Mesothelial cell of epicardium (in vitro differentiated cells): Measurements from ENCODE around the gene KDM4B. TPM values are rescaled to one million over a fixed set of nuclear protein-coding genes. Genes with fewer than 3 reads are reported as not detected.

Experiments used
- DNase-seq, 2 experiments: peaks; one replicate each; pipeline ENCODE4 v3.0.0; 2021; ENCODE audit warnings: low spot score in 2 of 2; ENCODE audit not compliant: unreplicated experiment in 2 of 2
- H3K27ac Mint-ChIP-seq: 2 replicates; pipeline ENCODE4 v1.8.0; 2021; ENCODE audit warnings: mixed read lengths
- H3K27me3 Mint-ChIP-seq: 2 replicates; pipeline ENCODE4 v1.8.0; 2021; ENCODE audit warnings: low read depth, mixed read lengths
- H3K36me3 Mint-ChIP-seq: 2 replicates; pipeline ENCODE4 v1.8.0; 2021; ENCODE audit warnings: mixed read lengths
- H3K4me1 Mint-ChIP-seq: 2 replicates; pipeline ENCODE4 v1.8.0; 2021; ENCODE audit warnings: mixed read lengths
- H3K4me3 Mint-ChIP-seq: 2 replicates; pipeline ENCODE4 v1.8.0; 2021; ENCODE audit warnings: mild to moderate bottlenecking, moderate library complexity, mixed read lengths
- H3K9me3 Mint-ChIP-seq: 2 replicates; pipeline ENCODE4 v1.8.0; 2021; ENCODE audit warnings: mixed read lengths
- CTCF ChIP-seq: fragments of 200-600 bp; sonication (generic); IDR thresholded peaks from one replicate; pipeline ENCODE4 v1.5.0; 2021; ENCODE audit warnings: antibody characterized with exemption; ENCODE audit not compliant: unreplicated experiment
- total RNA-seq: library from RNA; stranded (reverse); gene quantifications from 3 replicates; pipeline ENCODE4 v1.2.1, GENCODE V29; 2021

The KDM4B gene
- total RNA-seq, 1 donor from 2014 or later, result 80.5 TPM

- no peak for DNase-seq
- Mint-ChIP-seq H3K27ac (no peak overlapping the region), H3K4me1 (peaks cover 30% of the 10 kb centered on the region), H3K9me3 (no peaks in the 10 kb centered on the region), H3K4me3 (no peak overlapping the region), H3K36me3 (peaks cover 15% of the 10 kb centered on the region), H3K27me3 (no peaks in the 10 kb centered on the region)
- TF ChIP-seq CTCF, result no peak
Measured at GRCh38 chr19:5124111-5124855, 155.4 kb downstream of the KDM4B start.

- peaks cover 41% of the 10 kb centered on the region for H3K4me1 Mint-ChIP-seq
- H3K27ac Mint-ChIP-seq, result no peak overlapping the region
- H3K4me3 Mint-ChIP-seq, result no peak overlapping the region
- no peaks in the 10 kb centered on the region for H3K27me3 Mint-ChIP-seq
- peaks cover 14% of the 10 kb centered on the region for H3K36me3 Mint-ChIP-seq
- DNase-seq, result no peak
- no peaks in the 10 kb centered on the region for H3K9me3 Mint-ChIP-seq
- TF ChIP-seq CTCF, result no peak
Measured at GRCh38 chr19:5125376-5125775, 156.5 kb downstream of the KDM4B start.

GRCh38 chr19:5125797-5126497, 157.0 kb downstream of the KDM4B start:
- DNase-seq, result no peak
- Mint-ChIP-seq H3K9me3 (no peaks in the 10 kb centered on the region), H3K27ac (peak overlapping the region; percentile 34), H3K4me3 (no peak overlapping the region), H3K27me3 (no peaks in the 10 kb centered on the region), H3K4me1 (peaks cover 46% of the 10 kb centered on the region), H3K36me3 (peaks cover 14% of the 10 kb centered on the region)
- TF ChIP-seq CTCF, result no peak

- no peak for TF ChIP-seq CTCF
- DNase-seq, result no peak
- Mint-ChIP-seq H3K4me1 (peaks cover 51% of the 10 kb centered on the region), H3K36me3 (peaks cover 12% of the 10 kb centered on the region), H3K27me3 (no peaks in the 10 kb centered on the region), H3K9me3 (no peaks in the 10 kb centered on the region), H3K27ac (no peak overlapping the region), H3K4me3 (no peak overlapping the region)
Measured at GRCh38 chr19:5126498-5127223, 157.7 kb downstream of the KDM4B start.

- Mint-ChIP-seq H3K4me1 (peaks cover 55% of the 10 kb centered on the region), H3K27me3 (no peaks in the 10 kb centered on the region), H3K9me3 (no peaks in the 10 kb centered on the region), H3K36me3 (peaks cover 5% of the 10 kb centered on the region), H3K4me3 (no peak overlapping the region), H3K27ac (peak overlapping the region; percentile 53)
- TF ChIP-seq CTCF, result no peak
- no peak for DNase-seq
Measured at GRCh38 chr19:5127717-5128116, 158.8 kb downstream of the KDM4B start.
